ENCODE results near the gene ATRAID. TPM values are rescaled to one million over a fixed set of nuclear protein-coding genes. Genes with fewer than 3 reads are reported as not detected.

The ATRAID gene
- total RNA-seq, 1 donor from 2014 or later = 77.2 TPM

DNA sequence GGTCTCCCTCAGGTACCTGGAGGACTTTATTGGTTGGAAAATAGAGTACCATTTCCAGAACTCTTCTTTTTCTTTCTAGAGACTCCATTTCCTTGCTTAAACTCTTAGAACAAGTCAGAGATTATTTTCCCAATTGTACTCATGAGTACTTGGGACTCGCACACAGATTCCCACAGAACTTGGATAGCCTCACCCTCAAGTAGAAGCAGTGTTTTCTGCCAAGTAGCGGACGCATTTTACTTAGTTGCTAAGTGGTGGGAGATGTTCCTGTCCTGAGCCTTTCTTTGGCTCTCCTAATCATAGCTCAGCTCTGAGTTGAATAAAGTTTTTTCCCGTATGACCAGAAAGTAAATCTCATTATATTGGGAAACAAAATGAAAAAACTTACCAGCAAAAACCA lies 33.8 kb downstream of the ATRAID start:
- ATAC-seq (ENCODE audit: low read depth) (no peak), DNase-seq (no peak)
- Mint-ChIP-seq H3K27ac (no peak overlapping the region), H3K4me3 (no peak overlapping the region), H3K9me3 (no peaks in the 10 kb centered on the region), H3K36me3 (ENCODE audit: low read depth) (peaks cover 40% of the 10 kb centered on the region), H3K27me3 (peaks cover 5% of the 10 kb centered on the region), H3K4me1 (no peaks in the 10 kb centered on the region)
- no peak for TF ChIP-seq CTCF (IDR thresholded peaks at IDR 0.05)
- ChIA-PET POLR2A (no interaction called here), CTCF (no interaction called here)
- intact Hi-C loops (cut with micrococcal nuclease) = no loop called here

DNA sequence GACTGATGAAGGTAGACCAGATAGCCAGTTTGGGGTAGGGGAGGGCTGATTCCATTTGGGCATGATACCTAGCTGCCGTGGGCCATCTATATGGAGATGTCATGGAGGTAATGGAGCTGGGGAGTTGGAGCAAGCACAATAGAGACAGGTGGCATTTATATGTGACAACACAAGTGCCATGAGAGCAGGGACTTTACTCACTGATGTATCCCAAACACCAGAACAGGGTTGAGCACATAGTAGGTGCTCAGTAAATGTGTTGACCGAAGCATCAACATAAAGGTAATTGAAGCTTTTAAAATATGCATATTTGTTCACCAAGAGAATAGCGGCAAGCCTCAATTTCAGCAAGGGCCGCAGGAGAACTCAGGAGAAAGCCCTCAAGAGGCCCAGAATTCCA lies 36.1 kb downstream of the ATRAID start:
- CTCF ChIA-PET = no interaction called here
- peaks cover 12% of the 10 kb centered on the region for H3K27me3 Mint-ChIP-seq
- H3K36me3 Mint-ChIP-seq (ENCODE audit: low read depth) = peaks cover 17% of the 10 kb centered on the region
- ATAC-seq (ENCODE audit: low read depth) (no peak), DNase-seq (no peak)
- H3K4me3 Mint-ChIP-seq = no peak overlapping the region
- H3K9me3 Mint-ChIP-seq = no peaks in the 10 kb centered on the region
- POLR2A ChIA-PET = no interaction called here
- H3K27ac Mint-ChIP-seq = no peak overlapping the region
- intact Hi-C loops (cut with micrococcal nuclease) = no loop called here
- no peak for TF ChIP-seq CTCF (IDR thresholded peaks at IDR 0.05)
- H3K4me1 Mint-ChIP-seq = no peaks in the 10 kb centered on the region

- Mint-ChIP-seq H3K27me3 (peaks cover 12% of the 10 kb centered on the region), H3K36me3 (ENCODE audit: low read depth) (peaks cover 3% of the 10 kb centered on the region), H3K27ac (no peak overlapping the region), H3K4me3 (no peak overlapping the region), H3K9me3 (no peaks in the 10 kb centered on the region), H3K4me1 (no peaks in the 10 kb centered on the region)
- ATAC-seq (ENCODE audit: low read depth) (no peak), DNase-seq (no peak)
- POLR2A ChIA-PET = no interaction called here
- no peak for TF ChIP-seq CTCF (IDR thresholded peaks at IDR 0.05)
- CTCF ChIA-PET = interaction anchor here (1.1 to 1.2 kb wide), 2 partner anchors 31 to 54 kb away, joined by 3 to 4 read pairs; no protein-coding TSS in a partner anchor
- intact Hi-C loops (cut with micrococcal nuclease) = no loop called here
Measured at GRCh38 chr2:27249159-27249890, 37.5 kb downstream of the ATRAID start.

GRCh38 chr2:27249891-27250651 lies 38.2 kb downstream of the ATRAID start:
- TF ChIP-seq CTCF (IDR thresholded peaks at IDR 0.05) = no peak
- ChIA-PET CTCF (interaction anchor here (1.2 to 1.6 kb wide), 2 partner anchors 29 to 54 kb away, joined by 3 to 11 read pairs; no protein-coding TSS in a partner anchor), POLR2A (no interaction called here)
- H3K36me3 Mint-ChIP-seq (ENCODE audit: low read depth) = no peaks in the 10 kb centered on the region
- ATAC-seq (ENCODE audit: low read depth) (no peak), DNase-seq (no peak)
- intact Hi-C loops (cut with micrococcal nuclease) = loop anchor here (1.0 kb wide), 1 partner anchor 30 kb away; no protein-coding TSS in a partner anchor
- no peak overlapping the region for H3K27ac Mint-ChIP-seq
- no peaks in the 10 kb centered on the region for H3K4me1 Mint-ChIP-seq
- H3K4me3 Mint-ChIP-seq = no peak overlapping the region
- no peaks in the 10 kb centered on the region for H3K9me3 Mint-ChIP-seq
- peaks cover 15% of the 10 kb centered on the region for H3K27me3 Mint-ChIP-seq

Data from activated B cell treated with CpG ODN at 0.5 μM for 24 hours (primary cell).